Esophagus (tissue), 2 donors: ENCODE measurements around the gene DZIP1L. TPM values are rescaled to one million over a fixed set of nuclear protein-coding genes. Genes with fewer than 3 reads are reported as not detected.

ENCODE experiments used
- H3K27ac ChIP-seq, 2 donors: one replicate each; pipeline ENCODE4 v1.5.1; 2013; ENCODE audit warnings: low read depth in 2 of 2, mild to moderate bottlenecking in 2 of 2, inconsistent platforms in 1 of 2, low read length in 1 of 2, moderate library complexity in 1 of 2
- H3K27me3 ChIP-seq, 2 donors: one replicate each; pipeline ENCODE4 v1.6.1; 2013; ENCODE audit warnings: low read length in 2 of 2, control low read depth in 1 of 2, mild to moderate bottlenecking in 1 of 2; ENCODE audit not compliant: insufficient read depth in 2 of 2, control insufficient read depth in 1 of 2
- H3K36me3 ChIP-seq, 2 donors: one replicate each; pipeline ENCODE4 v1.6.1; 2013; ENCODE audit warnings: low read length in 1 of 2; ENCODE audit not compliant: control insufficient read depth in 2 of 2, insufficient read depth in 2 of 2
- H3K4me1 ChIP-seq, 2 donors: one replicate each; pipeline ENCODE4 v1.6.1; 2013; ENCODE audit warnings: low read length in 1 of 2; ENCODE audit not compliant: control insufficient read depth in 2 of 2, insufficient read depth in 2 of 2
- H3K4me3 ChIP-seq, 2 donors: one replicate each; pipeline ENCODE4 v1.5.1; 2013; ENCODE audit warnings: low read length in 2 of 2, mild to moderate bottlenecking in 2 of 2, low read depth in 1 of 2, moderate library complexity in 1 of 2
- H3K9me3 ChIP-seq, 2 donors: one replicate each; pipeline ENCODE4 v1.6.1; 2013; ENCODE audit warnings: mild to moderate bottlenecking in 2 of 2, low read depth in 1 of 2, low read length in 1 of 2, moderate library complexity in 1 of 2; ENCODE audit not compliant: control insufficient read depth in 2 of 2, insufficient read depth in 1 of 2
- WGBS, 2 donors: extraction: QIAGEN DNeasy Blood & Tissue Kit; methylation state at CpG; one replicate each; pipeline ENCODE4 v1.1.7; 2013; 5-methylcytosine and 5-hydroxymethylcytosine counted together
- polyA plus RNA-seq, 2 donors: library from polyadenylated mRNA; stranded (reverse); fragments of 200-250 nt; gene quantifications; one replicate each; pipeline ENCODE4 v1.2.3, GENCODE V29; 2013
- donor health status: healthy with polysubstance abuse.
- donor health status: Bipolar disorder and iron deficiency.

DZIP1L gene
- polyA plus RNA-seq, 2 donors, result 2.3 to 3.9 TPM

DNA sequence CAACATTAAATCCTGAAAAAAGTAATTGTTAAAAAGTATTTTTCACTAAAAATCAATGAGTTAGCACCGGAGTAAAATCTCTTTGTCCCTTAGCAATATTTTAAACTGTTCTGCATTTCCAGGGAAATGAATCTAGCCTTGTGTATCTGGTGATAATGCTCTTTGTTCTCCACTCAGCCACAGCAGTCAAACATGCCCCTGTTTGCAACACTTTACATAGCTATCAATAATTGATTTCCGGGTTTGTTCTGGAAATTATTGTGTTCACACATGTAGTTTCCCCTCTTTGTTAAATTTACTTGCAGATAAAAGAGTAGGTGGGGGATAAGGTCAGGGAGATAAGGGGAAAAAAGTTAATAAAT, 20.4 kb upstream of the DZIP1L start:
- Histone ChIP-seq H3K27ac (no peak overlapping the region), H3K4me1 (peaks cover 0 to 2% of the 10 kb centered on the region in 2 donors), H3K27me3 (no peaks in the 10 kb centered on the region), H3K9me3 (no peaks in the 10 kb centered on the region), H3K36me3 (no peaks in the 10 kb centered on the region), H3K4me3 (no peak overlapping the region)
- 45 to 74% methylated on average over 2 of the region's 2 CpGs for WGBS, 2 donors

DNA sequence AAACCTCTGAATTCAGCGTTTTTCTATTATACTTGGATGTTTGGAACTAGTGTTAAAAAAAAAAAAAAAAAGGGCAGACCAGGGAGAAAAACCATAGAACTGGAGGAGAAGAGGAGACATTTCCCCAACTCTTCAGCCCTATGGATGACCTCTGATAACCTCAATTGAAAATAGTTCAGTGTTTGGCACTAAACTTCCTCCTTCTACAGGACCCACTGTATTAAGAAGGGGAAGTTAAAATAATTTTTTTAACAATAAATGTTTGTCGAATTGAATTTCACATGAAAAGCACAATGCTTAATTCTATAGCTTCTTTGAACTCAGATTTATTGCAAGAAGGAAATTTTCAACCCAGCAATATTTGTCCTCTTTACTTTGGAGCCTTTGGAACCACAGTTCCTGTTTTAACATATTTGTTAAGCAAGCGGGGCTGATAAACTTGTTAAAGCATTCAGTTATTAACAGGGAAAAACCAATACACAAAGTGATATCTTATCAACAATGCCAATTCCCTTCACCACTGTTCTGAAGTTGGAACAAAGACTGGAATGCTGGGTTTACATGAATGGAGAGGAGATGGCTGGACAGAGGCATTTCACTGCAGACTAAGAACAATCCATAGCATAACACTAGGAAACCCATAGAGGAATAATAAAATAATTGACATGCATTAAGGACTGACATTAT, 19.9 kb upstream of the DZIP1L start:
- H3K27ac ChIP-seq, result no peak overlapping the region

DNA sequence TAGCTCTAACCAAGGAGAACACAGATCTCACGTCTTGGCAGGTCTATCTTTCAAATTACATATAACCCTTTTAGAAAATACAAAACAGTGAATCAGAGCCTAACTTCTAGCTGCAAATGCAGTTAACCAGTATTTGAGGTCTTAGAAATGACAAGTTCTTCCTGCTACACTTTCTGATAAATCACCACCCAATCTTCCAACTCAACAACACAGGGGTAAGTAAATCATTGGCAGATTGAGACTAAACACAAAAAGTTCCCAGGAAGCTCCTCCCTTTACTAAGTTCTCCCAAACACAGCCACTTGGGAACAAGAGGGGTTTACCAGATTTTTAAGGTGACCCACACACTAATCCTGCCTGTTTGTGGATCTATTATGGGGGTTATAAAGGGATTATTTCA, 16.8 kb upstream of the DZIP1L start, which contains the start of gene A4GNT:
Gene A4GNT (minus strand): TSS at position 152 of the 400 bp plus-strand sequence. CDS start 1,134 bp downstream, outside the sequence.
- no peaks in the 10 kb centered on the region for H3K4me1 ChIP-seq
- H3K27ac ChIP-seq, result no peak within 1 kb of the TSS

More for the DNA sequence above, 19.9 kb upstream of the DZIP1L start:
- Histone ChIP-seq H3K36me3 (no peaks in the 10 kb centered on the region), H3K4me1 (peaks cover 0 to 2% of the 10 kb centered on the region in 2 donors), H3K9me3 (no peaks in the 10 kb centered on the region), H3K27me3 (no peaks in the 10 kb centered on the region), H3K4me3 (no peak overlapping the region)
- WGBS, 2 donors, result 43 to 68% methylated on average over 3 of the region's 3 CpGs

DNA sequence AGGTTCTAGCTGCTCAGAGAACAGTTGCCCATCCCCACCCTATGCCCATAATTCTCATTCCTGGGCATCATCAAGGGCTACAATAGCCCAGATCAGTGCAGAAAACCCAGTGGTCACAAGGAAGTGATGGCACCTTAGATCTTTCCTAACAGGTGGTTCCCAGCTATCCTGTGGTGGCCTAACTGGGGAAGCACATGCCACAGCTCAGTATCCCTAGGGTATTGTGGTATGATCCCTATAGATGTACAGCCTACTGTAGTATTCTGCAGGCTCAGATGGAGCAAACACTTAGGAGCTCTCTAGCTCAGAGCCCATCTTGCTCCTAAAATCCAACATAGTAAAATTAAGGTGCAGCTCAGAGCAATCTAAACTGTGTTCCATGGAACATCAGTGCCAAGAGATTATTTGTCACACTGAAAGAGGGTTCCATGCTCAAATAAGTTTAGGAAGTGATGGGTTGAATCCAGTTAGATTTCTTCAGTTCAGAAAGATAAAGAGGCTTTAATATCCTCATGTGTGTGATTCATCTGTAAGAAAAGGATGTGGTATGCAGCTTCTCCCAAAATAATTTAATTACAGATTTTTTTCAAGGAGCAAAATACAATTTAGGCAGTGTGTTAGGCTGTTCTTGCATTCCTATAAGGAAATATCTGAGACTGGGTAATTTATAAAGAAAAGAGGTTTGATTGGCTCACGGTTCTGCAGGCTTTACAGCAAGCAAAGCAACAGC, 12.4 kb upstream of the DZIP1L start:
- Histone ChIP-seq H3K4me3 (no peak overlapping the region), H3K27me3 (no peaks in the 10 kb centered on the region)
- WGBS, 2 donors, result 86 to 88% methylated on average over 1 of the region's 1 CpG

More for the DNA sequence above, 16.8 kb upstream of the DZIP1L start, which contains the start of gene A4GNT:
- H3K4me3 ChIP-seq, result no peak within 1 kb of the TSS
- no peaks in the 10 kb centered on the region for H3K36me3 ChIP-seq
- 64 to 74% methylated on average over 1 of the region's 1 CpG for WGBS, 2 donors
- H3K9me3 ChIP-seq, result no peaks in the 10 kb centered on the region
- no peaks in the 10 kb centered on the region for H3K27me3 ChIP-seq

DNA sequence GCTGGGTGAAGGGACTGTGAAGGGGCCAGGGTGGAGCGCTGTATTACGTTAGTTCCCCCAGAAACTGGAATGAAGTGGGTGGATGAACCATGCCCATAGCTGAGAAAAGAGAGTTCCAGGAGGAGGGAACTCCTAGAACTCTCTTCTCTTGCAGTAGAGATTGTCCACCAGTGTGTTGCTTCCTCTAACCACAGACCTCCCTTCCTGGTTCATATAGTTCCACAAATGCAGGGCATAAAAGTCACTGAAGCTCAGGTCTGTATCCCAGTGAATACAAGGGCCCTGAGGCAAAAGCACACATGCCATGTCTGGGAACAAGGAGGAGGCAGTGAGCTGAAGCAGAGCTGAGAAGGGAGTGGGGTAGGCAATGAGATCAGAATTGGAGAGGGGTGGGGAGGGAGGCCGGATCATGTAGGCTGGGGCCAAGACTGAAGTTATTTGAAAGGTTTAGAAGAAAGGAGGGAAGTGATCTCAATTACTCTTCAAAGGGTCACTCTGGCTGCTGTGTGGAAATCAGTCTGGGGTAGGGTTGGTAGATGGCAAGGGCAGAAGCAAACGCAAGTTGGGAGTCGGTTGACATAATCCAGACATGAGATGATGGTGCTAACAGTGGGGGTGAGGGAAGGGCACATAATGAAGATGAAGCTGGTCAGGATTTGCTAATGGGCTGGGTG, 10.3 kb upstream of the DZIP1L start:
- Histone ChIP-seq H3K27ac (no peak overlapping the region), H3K36me3 (no peaks in the 10 kb centered on the region), H3K27me3 (no peaks in the 10 kb centered on the region), H3K4me1 (peaks cover 0 to 7% of the 10 kb centered on the region in 2 donors), H3K9me3 (no peaks in the 10 kb centered on the region), H3K4me3 (no peak overlapping the region)
- 36 to 38% methylated on average over 5 of the region's 5 CpGs for WGBS, 2 donors

More for the DNA sequence above, 12.4 kb upstream of the DZIP1L start:
- Histone ChIP-seq H3K4me1 (peaks cover 0 to 7% of the 10 kb centered on the region in 2 donors), H3K9me3 (no peaks in the 10 kb centered on the region), H3K36me3 (no peaks in the 10 kb centered on the region), H3K27ac (no peak overlapping the region)

DNA sequence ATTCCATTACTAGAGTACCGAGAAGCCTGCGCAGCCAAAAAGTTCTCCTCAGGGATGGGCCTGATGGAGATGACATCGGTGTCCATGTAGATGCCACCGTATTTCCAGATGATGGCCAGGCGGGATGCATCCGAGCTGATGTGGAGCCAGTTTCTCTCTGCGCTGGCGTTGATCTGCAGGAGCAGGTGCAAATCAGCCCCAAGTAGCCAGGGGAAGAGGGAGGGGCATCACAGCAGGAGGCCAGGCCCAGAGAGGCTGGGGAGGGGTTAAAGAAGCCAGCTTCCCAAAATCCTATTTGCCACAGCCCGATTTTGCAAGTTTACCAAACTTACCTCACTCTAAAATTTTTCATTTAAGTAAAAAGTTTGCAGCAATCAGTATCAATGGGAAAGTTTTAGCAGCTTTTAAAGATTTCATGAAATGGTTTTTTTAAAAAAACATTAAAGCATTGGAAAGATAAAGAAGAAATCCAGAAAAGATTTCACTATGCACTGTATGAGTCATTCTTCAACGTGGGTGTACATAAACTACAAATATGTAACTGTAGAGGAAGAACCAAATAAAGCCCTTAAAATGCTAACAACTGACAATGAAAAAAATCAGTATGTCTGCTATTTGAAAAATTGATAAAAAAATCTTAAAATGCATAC, 9.4 kb upstream of the DZIP1L start:
- H3K4me3 ChIP-seq, result no peak overlapping the region
- H3K9me3 ChIP-seq, result no peaks in the 10 kb centered on the region
- H3K27ac ChIP-seq, result no peak overlapping the region
- WGBS, 2 donors, result 74 to 82% methylated on average over 10 of the region's 10 CpGs
- H3K4me1 ChIP-seq, result peaks cover 0 to 7% of the 10 kb centered on the region in 2 donors
- no peaks in the 10 kb centered on the region for H3K36me3 ChIP-seq
- H3K27me3 ChIP-seq, result no peaks in the 10 kb centered on the region

DNA sequence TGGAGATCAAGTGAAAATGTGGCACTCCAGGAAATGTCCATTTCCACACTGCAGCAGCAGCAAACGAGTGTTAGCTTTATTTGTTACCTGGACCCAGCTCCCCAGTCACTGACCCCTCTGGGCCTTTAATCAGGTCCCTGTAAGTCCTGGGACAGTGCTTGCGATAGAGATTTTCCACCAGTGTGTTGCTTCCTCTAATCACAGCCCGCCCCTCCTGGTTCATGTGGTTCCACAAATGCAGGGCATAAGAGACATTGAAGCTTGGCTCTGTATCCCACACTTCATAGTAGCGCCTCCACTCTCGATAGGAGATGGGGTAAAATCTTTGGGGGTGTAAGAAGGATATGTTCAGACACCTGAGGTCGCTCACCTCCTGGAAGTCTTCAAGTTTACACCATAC, 8.8 kb upstream of the DZIP1L start:
- H3K9me3 ChIP-seq, result no peaks in the 10 kb centered on the region
- 87 to 91% methylated on average over 6 of the region's 6 CpGs for WGBS, 2 donors
- H3K36me3 ChIP-seq, result no peaks in the 10 kb centered on the region
- no peaks in the 10 kb centered on the region for H3K27me3 ChIP-seq
- peaks cover 0 to 7% of the 10 kb centered on the region in 2 donors for H3K4me1 ChIP-seq
- no peak overlapping the region for H3K27ac ChIP-seq
- H3K4me3 ChIP-seq, result no peak overlapping the region

DNA sequence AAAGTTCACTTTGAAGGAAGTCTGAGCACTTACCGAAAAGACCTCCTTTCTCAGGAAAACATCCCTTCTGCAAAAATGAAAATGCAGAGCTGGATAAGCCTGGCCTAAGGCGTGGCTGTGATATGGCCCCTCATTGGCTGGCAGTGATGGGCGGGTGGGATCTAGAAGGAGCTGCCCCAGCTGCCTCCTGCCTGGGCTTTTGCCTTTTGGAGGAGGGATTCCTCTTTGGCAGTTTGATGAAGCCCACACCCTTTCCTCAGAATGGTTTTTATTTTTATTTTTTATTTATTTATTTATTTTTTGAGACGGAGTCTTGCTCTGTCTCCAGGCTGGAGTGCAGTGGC, 4.0 kb upstream of the DZIP1L start:
- Histone ChIP-seq H3K9me3 (no peaks in the 10 kb centered on the region), H3K27me3 (no peaks in the 10 kb centered on the region), H3K27ac (no peak overlapping the region), H3K4me1 (peaks cover 0 to 3% of the 10 kb centered on the region in 2 donors), H3K36me3 (no peaks in the 10 kb centered on the region), H3K4me3 (no peak overlapping the region)
- WGBS, 2 donors, result 64 to 67% methylated on average over 4 of the region's 4 CpGs

DNA sequence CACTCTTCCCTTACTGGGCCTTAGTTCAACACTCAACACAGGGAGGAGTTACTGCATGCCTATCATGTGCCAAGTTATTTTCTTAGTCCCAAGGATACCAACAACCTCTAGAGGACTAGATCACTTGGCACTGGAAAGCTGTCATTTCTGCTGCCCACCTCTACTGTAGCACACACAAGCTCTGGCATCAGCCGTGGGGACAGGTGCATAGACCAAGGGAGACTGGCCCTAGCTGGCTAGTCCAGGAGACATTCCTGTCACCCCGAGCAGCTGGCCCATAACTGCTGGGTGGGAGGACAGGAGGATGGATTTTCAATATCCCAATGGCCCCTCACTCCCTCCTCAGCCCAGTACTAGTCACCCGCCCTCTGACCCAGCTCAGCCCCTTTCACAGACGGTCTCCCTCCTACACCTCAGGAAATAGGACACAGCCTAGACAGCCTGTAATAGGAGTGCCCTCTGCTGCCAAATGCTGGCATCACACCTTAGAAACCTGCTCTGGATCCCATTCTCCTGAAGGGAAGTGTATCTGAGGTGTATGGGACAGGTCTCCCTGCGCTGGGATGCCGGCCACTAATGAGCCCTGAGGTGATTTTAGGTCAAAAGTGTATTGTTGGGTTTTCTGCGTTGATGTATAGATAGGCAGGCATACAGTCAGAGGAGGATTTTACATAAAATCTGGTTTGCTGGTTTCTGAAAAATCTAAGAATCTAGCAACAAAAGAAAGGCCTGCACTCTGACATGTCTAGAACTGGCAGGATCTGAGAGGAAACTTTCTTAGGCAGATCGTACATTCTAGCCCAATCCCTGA, 3.4 kb upstream of the DZIP1L start:
- Histone ChIP-seq H3K27ac (no peak overlapping the region), H3K9me3 (no peaks in the 10 kb centered on the region), H3K4me3 (no peak overlapping the region), H3K4me1 (peaks cover 0 to 5% of the 10 kb centered on the region in 2 donors), H3K36me3 (no peaks in the 10 kb centered on the region), H3K27me3 (no peaks in the 10 kb centered on the region)
- 24 to 28% methylated on average over 8 of the region's 8 CpGs for WGBS, 2 donors
